ENCODE measurements around the gene POP7. TPM values are rescaled to one million over a fixed set of nuclear protein-coding genes. Genes with fewer than 3 reads are reported as not detected.

Gene POP7
- total RNA-seq, 2 donors from 2014 or later: 17.1 to 20.8 TPM

GRCh38 chr7:100731937-100732636 is 26.2 kb downstream of the POP7 start:
- Histone ChIP-seq H3K9me3 (no peaks in the 10 kb centered on the region), H3K36me3 (replicated peaks in 1 of 2; ENCODE audit: insufficient read depth in 1 of 2, low read depth in 2 of 2) (no peaks in the 10 kb centered on the region), H3K4me3 (no peak overlapping the region), H3K27me3 (no peaks in the 10 kb centered on the region), H3K27ac (no peak overlapping the region), H3K4me1 (no peaks in the 10 kb centered on the region)
- no peak for DNase-seq
- TF ChIP-seq CTCF (IDR thresholded peaks at IDR 0.05) (no peak), POLR2A (IDR thresholded peaks at IDR 0.05) (no peak)
- ATAC-seq: no peak
- WGBS, 2 donors: 84 to 86% methylated on average over 8 to 11 of the region's 11 CpGs
- intact Hi-C loops (cut with DNase I): no loop called here

- 79 to 85% methylated on average over 6 to 7 of the region's 7 CpGs for WGBS, 2 donors
- no peak for TF ChIP-seq POLR2A (IDR thresholded peaks at IDR 0.05)
- no peak for TF ChIP-seq CTCF (IDR thresholded peaks at IDR 0.05)
- Histone ChIP-seq H3K27ac (no peak overlapping the region), H3K36me3 (replicated peaks in 1 of 2; ENCODE audit: insufficient read depth in 1 of 2, low read depth in 2 of 2) (no peaks in the 10 kb centered on the region), H3K4me3 (no peak overlapping the region), H3K27me3 (no peaks in the 10 kb centered on the region), H3K4me1 (no peaks in the 10 kb centered on the region), H3K9me3 (no peaks in the 10 kb centered on the region)
- ATAC-seq: no peak
- intact Hi-C loops (cut with DNase I): no loop called here
- DNase-seq: no peak
Observed at GRCh38 chr7:100735730-100736129, 29.8 kb downstream of the POP7 start.

GRCh38 chr7:100736671-100737070 is 30.8 kb downstream of the POP7 start:
- Histone ChIP-seq H3K9me3 (no peaks in the 10 kb centered on the region), H3K4me1 (no peaks in the 10 kb centered on the region), H3K27me3 (no peaks in the 10 kb centered on the region), H3K36me3 (replicated peaks in 1 of 2; ENCODE audit: insufficient read depth in 1 of 2, low read depth in 2 of 2) (no peaks in the 10 kb centered on the region), H3K4me3 (no peak overlapping the region), H3K27ac (no peak overlapping the region)
- DNase-seq (no peak), ATAC-seq (no peak)
- intact Hi-C loops (cut with DNase I): no loop called here
- TF ChIP-seq POLR2A (IDR thresholded peaks at IDR 0.05) (no peak), CTCF (IDR thresholded peaks at IDR 0.05) (no peak)
- 78% methylated on average over 5 of the region's 13 CpGs; no CpG with 5 or more reads in 1 of the 2 donors for WGBS, 2 donors

GRCh38 chr7:100739934-100740333 is 34.0 kb downstream of the POP7 start:
- no peaks in the 10 kb centered on the region for H3K27me3 ChIP-seq
- H3K4me1 ChIP-seq: no peaks in the 10 kb centered on the region
- TF ChIP-seq CTCF (IDR thresholded peaks at IDR 0.05) (no peak), POLR2A (IDR thresholded peaks at IDR 0.05) (no peak)
- no peak overlapping the region for H3K4me3 ChIP-seq
- ATAC-seq (no peak), DNase-seq (no peak)
- no peaks in the 10 kb centered on the region for H3K36me3 ChIP-seq (replicated peaks in 1 of 2; ENCODE audit: insufficient read depth in 1 of 2, low read depth in 2 of 2)
- no peak overlapping the region for H3K27ac ChIP-seq
- intact Hi-C loops (cut with DNase I): no loop called here
- no peaks in the 10 kb centered on the region for H3K9me3 ChIP-seq
- WGBS, 2 donors: 80 to 90% methylated on average over 1 to 6 of the region's 6 CpGs

- H3K27me3 ChIP-seq: no peaks in the 10 kb centered on the region
- intact Hi-C loops (cut with DNase I): no loop called here
- ATAC-seq (no peak), DNase-seq (no peak)
- WGBS, 2 donors: 89 to 91% methylated on average over 14 of the region's 14 CpGs
- H3K36me3 ChIP-seq (replicated peaks in 1 of 2; ENCODE audit: insufficient read depth in 1 of 2, low read depth in 2 of 2): no peaks in the 10 kb centered on the region
- no peak overlapping the region for H3K4me3 ChIP-seq
- peaks cover 4% of the 10 kb centered on the region for H3K4me1 ChIP-seq
- no peak overlapping the region for H3K27ac ChIP-seq
- TF ChIP-seq CTCF (IDR thresholded peaks at IDR 0.05) (no peak), POLR2A (IDR thresholded peaks at IDR 0.05) (no peak)
- H3K9me3 ChIP-seq: no peaks in the 10 kb centered on the region
Observed at GRCh38 chr7:100744605-100745004, 38.7 kb downstream of the POP7 start.
